GM12801 (cell line): ENCODE results near the gene PAN2.

ENCODE experiments used
- CTCF ChIP-seq: IDR thresholded peaks from one replicate; pipeline ENCODE4 v1.5.1; 2011; ENCODE audit warnings: control low read depth; ENCODE audit not compliant: insufficient read length; ENCODE audit errors: extremely low read depth

PAN2 gene

GRCh38 chr12:56351325-56351724, 17.5 kb upstream of the PAN2 start:
- no peak for TF ChIP-seq CTCF

GRCh38 chr12:56350662-56351061, 16.9 kb upstream of the PAN2 start:
- no peak for TF ChIP-seq CTCF

GRCh38 chr12:56348776-56349175, 15.0 kb upstream of the PAN2 start:
- TF ChIP-seq CTCF = no peak

GRCh38 chr12:56346675-56347074, 12.9 kb upstream of the PAN2 start:
- TF ChIP-seq CTCF = no peak

- TF ChIP-seq CTCF = no peak
Measured at GRCh38 chr12:56341616-56342015, 7.8 kb upstream of the PAN2 start.

- no peak for TF ChIP-seq CTCF
Measured at GRCh38 chr12:56339158-56339422, 5.3 kb upstream of the PAN2 start.

- no peak for TF ChIP-seq CTCF
Measured at GRCh38 chr12:56338308-56339157, 4.7 kb upstream of the PAN2 start, which contains the start of gene IL23A. Gene IL23A (plus strand): TSS chr12:56338884. CDS start chr12:56339045, 161 bp downstream.
